Measurements from ENCODE around the gene RAPGEFL1. TPM values are rescaled to one million over a fixed set of nuclear protein-coding genes. Genes with fewer than 3 reads are reported as not detected.

RAPGEFL1 gene
- total and polyA plus RNA-seq, 2 donors (not counting 3 experiments of a cell fraction or from before 2014, with no cell fraction given), result 8.6 to 11.8 TPM

DNA sequence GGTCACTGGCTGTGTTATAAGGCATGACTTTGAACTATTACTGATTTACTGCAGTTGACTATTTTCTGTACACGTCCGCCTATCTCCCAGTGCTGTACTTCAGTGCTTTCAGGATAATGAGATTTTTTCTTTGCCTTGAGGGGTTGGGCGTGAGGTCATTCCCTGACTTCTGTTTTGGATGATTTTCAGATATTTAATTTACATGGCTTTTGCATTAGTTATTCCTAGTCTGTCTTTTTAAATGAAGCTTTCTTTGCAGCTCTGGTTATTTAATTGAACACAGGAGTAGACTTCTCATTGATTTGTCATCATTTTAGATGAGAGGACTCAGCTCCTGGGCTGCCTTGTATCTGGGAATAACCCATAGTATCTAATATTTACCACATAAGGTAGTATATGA, 65.5 kb downstream of the RAPGEFL1 start:
- no TSS peak for BruUV-seq (replicated peaks)
- no peak for FAIRE-seq

More for the DNA sequence above, 65.5 kb downstream of the RAPGEFL1 start:
- no peak for TF ChIP-seq MYC (IDR thresholded peaks at IDR 0.05; ENCODE audit: low read depth, low read length)
- TF ChIP-seq JUN (IDR thresholded peaks at IDR 0.05; ENCODE audit: borderline replicate concordance, insufficient read depth, insufficient read length, low read depth), result no peak
- TF ChIP-seq EZH2 (IDR thresholded peaks at IDR 0.05; ENCODE audit: borderline replicate concordance, low read depth, low read length, severe bottlenecking), result no peak
- TF ChIP-seq FOS (IDR thresholded peaks at IDR 0.05; ENCODE audit: borderline replicate concordance, insufficient read depth, low read length), result no peak
- no peak for TF ChIP-seq GATA2 (IDR thresholded peaks at IDR 0.05; ENCODE audit: insufficient read depth, insufficient read length, low read depth, low read length)
- TF ChIP-seq CTCF (IDR thresholded peaks at IDR 0.05; ENCODE audit: extremely low read depth in 1 of 2, insufficient read depth in 1 of 2, low read depth in 1 of 2, low read length in 2 of 2), result no peak
- TF ChIP-seq, protein P1, sequence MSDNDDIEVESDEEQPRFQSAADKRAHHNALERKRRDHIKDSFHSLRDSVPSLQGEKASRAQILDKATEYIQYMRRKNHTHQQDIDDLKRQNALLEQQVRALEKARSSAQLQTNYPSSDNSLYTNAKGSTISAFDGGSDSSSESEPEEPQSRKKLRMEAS (IDR thresholded peaks at IDR 0.05; ENCODE audit: insufficient read depth, insufficient read length), result no peak
- no peak for TF ChIP-seq POLR2AphosphoS5 (IDR thresholded peaks at IDR 0.05; ENCODE audit: insufficient read depth, low read depth, low read length)
- TF ChIP-seq POLR2A (IDR thresholded peaks at IDR 0.05; ENCODE audit: low read depth, low read length), result no peak
- H3K4me1 ChIP-seq (ENCODE audit: control insufficient read depth, extremely low read depth, insufficient read depth, low read length), result no peaks in the 10 kb centered on the region
- no peak overlapping the region for H3K4me3 ChIP-seq (replicated peaks in 1 of 3; ENCODE audit: insufficient read depth in 1 of 3, low read depth in 1 of 3, low read length in 3 of 3)
- H3K4me2 ChIP-seq (ENCODE audit: insufficient read depth, low read length), result no peak overlapping the region
- H3K9ac ChIP-seq (replicated peaks; ENCODE audit: extremely low read depth, insufficient read depth, low read length), result no peak overlapping the region
- H3K9me1 ChIP-seq (replicated peaks; ENCODE audit: control insufficient read depth, extremely low read depth, insufficient read depth, low read length), result no peaks in the 10 kb centered on the region
- no peaks in the 10 kb centered on the region for H3K36me3 ChIP-seq (ENCODE audit: control insufficient read depth in 2 of 2, extremely low read depth in 1 of 2, insufficient read depth in 2 of 2, low read length in 2 of 2)
- DNase-seq (ENCODE audit: low read depth, low spot score), result no peak
- peaks cover 58% of the 10 kb centered on the region for H3K79me2 ChIP-seq (ENCODE audit: control insufficient read depth, insufficient read depth, low read length)
- no peak overlapping the region for H2AFZ ChIP-seq (ENCODE audit: low read depth, low read length)
- ChIA-PET POLR2A (no interaction called here), CTCF (interaction anchor here (0.9 to 2.2 kb wide), 5 partner anchors 9 to 25 kb away, joined by 3 to 6 read pairs (median 4); partner anchors contain the start of gene WIPF2)
- H4K20me1 ChIP-seq (replicated peaks; ENCODE audit: control insufficient read depth, extremely low read depth, insufficient read depth, low read length), result no peaks in the 10 kb centered on the region
- H3K27me3 ChIP-seq (ENCODE audit: control insufficient read depth in 2 of 2, insufficient read depth in 2 of 2, low read length in 2 of 2), result no peaks in the 10 kb centered on the region
- intact Hi-C loops (cut with micrococcal nuclease), result no loop called here
- H3K9me3 ChIP-seq (replicated peaks; ENCODE audit: control insufficient read depth, insufficient read depth, low read length), result no peaks in the 10 kb centered on the region
- dilution Hi-C loops (cut with MboI; ENCODE audit: extremely low pct_ligation_motif_present, low sequenced_read_pairs), result no loop called here
- no peak overlapping the region for H3K27ac ChIP-seq (ENCODE audit: insufficient read depth, low read depth, low read length)

Data from endothelial cell of umbilical vein (primary cell).